WI38 (cell line): ENCODE measurements around the gene PVALB.

Experiments
- H3K4me3 ChIP-seq: 2 replicates; pipeline ENCODE4 v1.5.1; 2011; ENCODE audit warnings: low read depth, mild to moderate bottlenecking, control low read depth, low read length
- TF ChIP-seq, protein P1 (sequence below): IDR thresholded peaks from 2 replicates; pipeline ENCODE4 v1.5.1; 2012; ENCODE audit warnings: low read depth, mild to moderate bottlenecking, control low read depth, low read length

PVALB gene

DNA sequence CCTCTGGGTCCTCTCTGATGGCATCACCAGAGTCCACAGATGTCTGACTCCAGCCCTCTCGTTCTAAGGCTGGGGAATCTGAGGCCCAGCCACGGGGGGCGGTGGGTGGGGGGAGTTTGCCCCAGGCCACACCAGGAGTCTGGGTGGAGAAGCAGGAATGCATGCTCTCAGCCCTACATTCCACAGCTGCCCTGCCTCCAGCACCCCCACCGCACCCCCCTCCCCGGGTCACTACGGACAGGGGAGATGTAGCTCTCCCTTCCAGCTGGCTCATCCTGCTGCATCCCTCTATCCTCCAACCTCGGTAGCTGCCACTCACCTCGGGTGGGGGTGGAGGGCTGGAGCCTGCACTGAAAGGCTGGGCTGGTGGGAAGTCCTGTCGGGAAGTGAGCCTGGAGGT, 2.3 kb upstream of the PVALB start:
- TF ChIP-seq, protein P1, sequence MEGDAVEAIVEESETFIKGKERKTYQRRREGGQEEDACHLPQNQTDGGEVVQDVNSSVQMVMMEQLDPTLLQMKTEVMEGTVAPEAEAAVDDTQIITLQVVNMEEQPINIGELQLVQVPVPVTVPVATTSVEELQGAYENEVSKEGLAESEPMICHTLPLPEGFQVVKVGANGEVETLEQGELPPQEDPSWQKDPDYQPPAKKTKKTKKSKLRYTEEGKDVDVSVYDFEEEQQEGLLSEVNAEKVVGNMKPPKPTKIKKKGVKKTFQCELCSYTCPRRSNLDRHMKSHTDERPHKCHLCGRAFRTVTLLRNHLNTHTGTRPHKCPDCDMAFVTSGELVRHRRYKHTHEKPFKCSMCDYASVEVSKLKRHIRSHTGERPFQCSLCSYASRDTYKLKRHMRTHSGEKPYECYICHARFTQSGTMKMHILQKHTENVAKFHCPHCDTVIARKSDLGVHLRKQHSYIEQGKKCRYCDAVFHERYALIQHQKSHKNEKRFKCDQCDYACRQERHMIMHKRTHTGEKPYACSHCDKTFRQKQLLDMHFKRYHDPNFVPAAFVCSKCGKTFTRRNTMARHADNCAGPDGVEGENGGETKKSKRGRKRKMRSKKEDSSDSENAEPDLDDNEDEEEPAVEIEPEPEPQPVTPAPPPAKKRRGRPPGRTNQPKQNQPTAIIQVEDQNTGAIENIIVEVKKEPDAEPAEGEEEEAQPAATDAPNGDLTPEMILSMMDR: no peak
- no peak overlapping the region for H3K4me3 ChIP-seq

DNA sequence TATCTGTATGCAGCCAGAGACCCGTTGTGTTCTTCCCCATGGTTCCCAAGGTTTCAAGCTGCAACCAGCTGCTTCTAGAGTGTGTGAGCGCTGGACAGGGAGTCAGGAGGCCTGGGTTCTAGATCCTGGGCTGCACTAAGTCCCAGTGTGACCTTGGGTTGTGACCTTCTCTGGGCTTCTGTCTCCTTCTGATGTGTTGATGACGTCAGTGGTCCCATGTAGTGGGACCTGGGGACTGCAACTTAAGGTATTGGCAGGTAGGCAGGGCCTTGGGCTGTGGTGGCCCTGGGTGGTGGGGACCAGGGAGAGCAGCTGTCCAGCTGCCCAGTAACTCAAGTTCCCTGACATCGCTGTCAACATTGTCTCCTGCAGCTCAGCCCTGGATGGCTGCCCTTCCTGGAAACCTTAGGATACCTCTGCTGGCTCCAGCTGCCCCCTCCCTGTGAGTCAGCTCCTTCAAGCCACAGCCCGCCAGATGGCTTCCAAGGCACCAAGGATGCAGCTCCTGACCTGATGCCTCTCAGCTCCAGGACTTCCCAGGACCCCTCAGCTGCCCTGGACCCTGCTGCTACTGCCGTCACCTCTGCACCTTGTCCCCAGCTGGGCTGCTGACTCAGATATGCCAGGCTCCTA, 1.3 kb upstream of the PVALB start:
- no peak overlapping the region for H3K4me3 ChIP-seq
- TF ChIP-seq, protein P1: no peak

DNA sequence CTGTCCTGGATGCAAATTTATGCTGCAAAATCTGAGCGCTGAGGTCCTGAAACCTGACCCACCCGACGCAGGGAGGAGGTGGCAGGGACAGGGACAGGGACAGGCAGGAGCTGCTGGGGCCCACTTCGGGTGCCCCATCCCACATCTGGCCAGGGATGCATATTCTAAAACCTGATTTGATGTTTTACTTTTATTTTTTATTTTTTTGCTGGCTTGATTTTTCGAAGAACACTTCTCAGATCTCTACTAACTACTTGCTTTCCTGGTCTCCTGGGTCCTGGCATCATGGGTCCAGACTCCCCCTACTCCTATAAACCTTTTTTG, 652 bp upstream of the PVALB start:
- TF ChIP-seq, protein P1: no peak
- H3K4me3 ChIP-seq: no peak overlapping the region

DNA sequence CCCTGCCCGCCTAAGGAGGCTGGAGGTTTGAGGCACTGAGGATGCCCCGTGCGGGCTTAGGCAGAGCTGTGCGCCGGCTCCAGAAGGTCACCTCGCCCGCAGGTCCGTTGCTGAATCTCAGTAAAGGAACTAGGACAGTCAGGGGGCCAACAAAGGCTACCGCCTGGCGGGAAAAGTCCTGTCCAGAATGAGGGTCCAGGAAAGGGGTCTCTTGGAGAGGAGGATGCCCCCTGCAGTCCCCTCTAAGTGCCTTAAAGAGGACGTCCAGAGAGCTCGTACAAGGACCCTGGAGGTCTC, 548 bp downstream of the PVALB start:
- no peak overlapping the region for H3K4me3 ChIP-seq
- TF ChIP-seq, protein P1: no peak

DNA sequence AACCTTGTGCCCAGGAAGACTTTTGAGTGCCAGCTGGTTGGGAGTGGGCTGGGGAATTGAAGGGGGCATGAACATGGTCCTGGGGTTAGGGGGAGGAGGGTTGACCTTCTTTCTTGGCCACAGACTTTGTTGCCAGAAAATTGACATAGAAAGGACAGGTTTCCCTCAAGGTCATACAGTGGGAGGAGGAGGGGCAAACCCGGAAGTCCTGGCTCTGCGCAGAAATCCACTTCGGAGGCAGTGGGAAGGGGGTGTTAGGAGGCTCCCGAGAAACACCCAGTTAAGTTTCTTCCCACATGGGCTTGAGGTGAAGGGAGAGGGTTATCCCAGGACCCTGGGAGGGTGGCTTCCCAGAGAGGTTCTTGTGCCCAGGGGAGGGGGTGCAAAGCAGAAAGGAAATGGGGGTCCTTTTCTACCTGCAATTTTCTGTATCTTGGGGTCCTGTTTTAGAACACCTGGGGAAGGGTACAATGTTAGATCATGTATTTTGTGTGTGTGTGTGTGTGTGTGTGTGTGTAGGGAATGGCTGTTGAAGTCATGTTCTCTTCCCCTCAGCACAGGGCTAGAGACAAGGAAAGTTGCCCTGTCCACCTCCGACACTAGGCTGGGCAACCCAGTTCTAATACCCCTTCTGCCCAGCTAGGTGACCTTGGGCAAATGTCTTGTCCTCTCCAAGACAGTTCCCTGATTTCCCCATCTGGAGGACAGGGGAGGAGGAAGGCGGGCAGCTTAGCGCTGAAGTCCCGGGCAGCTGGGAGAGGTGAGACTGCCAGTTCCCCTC, 1.1 kb downstream of the PVALB start:
- TF ChIP-seq, protein P1: no peak
- no peak overlapping the region for H3K4me3 ChIP-seq

DNA sequence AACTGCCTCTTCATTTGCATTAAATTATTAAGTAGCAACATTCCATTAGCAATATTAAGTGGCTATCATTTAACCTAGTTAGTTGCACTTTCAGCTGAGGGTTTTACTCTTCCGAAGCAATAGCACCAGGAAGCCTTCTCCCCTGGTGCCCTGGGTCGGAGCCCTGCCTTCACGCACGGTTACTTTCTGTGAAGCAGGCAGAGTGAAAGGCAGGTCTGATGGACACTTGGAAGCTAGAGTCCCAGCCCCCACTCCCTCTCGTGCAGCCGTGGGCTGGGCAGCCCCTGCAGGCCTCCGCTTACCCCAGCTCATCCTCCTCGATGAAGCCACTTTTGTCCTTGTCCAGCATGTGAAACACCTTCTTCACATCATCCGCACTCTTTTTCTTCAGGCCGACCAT, 2.0 kb downstream of the PVALB start:
- no peak overlapping the region for H3K4me3 ChIP-seq
- TF ChIP-seq, protein P1: no peak

DNA sequence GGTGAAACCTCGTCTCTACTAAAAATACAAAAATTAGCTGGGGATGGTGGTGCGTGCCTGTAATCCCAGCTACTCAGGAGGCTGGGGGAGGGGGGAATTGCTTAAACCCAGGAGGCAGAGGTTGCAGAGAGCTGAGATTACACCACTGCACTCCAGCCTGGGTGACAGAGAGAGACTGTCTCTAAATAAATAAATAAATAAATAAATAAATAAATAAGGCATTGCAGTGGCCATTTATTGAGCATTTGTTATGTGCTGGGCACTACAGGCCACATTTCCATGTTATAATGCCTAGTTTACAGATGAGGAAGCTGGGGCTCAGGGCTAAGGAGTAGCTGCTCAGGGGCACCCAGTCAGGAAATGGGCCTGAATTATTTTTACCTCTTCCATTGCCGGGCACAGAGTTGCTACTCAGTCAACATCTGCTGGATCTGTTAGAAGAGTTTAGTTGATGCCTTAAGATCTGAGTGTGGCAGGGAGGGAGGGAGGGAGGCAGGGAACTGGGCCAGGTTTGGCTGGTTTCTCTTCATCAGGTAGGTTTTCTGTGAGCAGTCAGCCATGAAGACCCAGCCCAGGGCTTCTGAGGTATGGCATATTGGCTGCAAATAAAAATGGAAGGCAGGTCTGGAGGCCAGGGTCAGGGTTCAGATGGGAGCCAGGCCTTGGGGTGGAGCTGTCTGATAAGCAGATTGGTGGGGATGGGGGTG, 5.6 kb downstream of the PVALB start:
- TF ChIP-seq, protein P1: no peak
- no peak overlapping the region for H3K4me3 ChIP-seq
